GM19023 (cell line): ENCODE measurements around the gene HLCS.

ENCODE experiments used
- ATAC-seq: cut with Tn5 transposase; IDR thresholded peaks from one replicate; pipeline ENCODE4 v1.9.1; 2021; ENCODE audit warnings: mild to moderate bottlenecking, moderate library complexity; ENCODE audit not compliant: unreplicated experiment

HLCS gene

GRCh38 chr21:36728371-36729111 is 237.9 kb downstream of the HLCS start:
- no peak for ATAC-seq

GRCh38 chr21:36727866-36728265 is 238.6 kb downstream of the HLCS start:
- ATAC-seq: no peak

GRCh38 chr21:36725793-36726386 is 240.6 kb downstream of the HLCS start:
- no peak for ATAC-seq

- ATAC-seq: no peak
Measured at GRCh38 chr21:36724660-36725059, 241.8 kb downstream of the HLCS start.

- ATAC-seq: no peak
Measured at GRCh38 chr21:36723371-36723881, 243.0 kb downstream of the HLCS start.

- ATAC-seq: no peak
Measured at GRCh38 chr21:36722370-36723368, 243.8 kb downstream of the HLCS start.

GRCh38 chr21:36721817-36722216 is 244.7 kb downstream of the HLCS start:
- ATAC-seq: no peak

GRCh38 chr21:36719614-36720013 is 246.9 kb downstream of the HLCS start:
- no peak for ATAC-seq

- no peak for ATAC-seq
Measured at GRCh38 chr21:36718951-36719501, 247.4 kb downstream of the HLCS start.

GRCh38 chr21:36717976-36718375 is 248.5 kb downstream of the HLCS start:
- ATAC-seq: no peak

- no peak for ATAC-seq
Measured at GRCh38 chr21:36716836-36717235, 249.6 kb downstream of the HLCS start.

- no peak for ATAC-seq
Measured at GRCh38 chr21:36716387-36716786, 250.1 kb downstream of the HLCS start.

- ATAC-seq: no peak
Measured at GRCh38 chr21:36713746-36714145, 252.7 kb downstream of the HLCS start.

GRCh38 chr21:36710729-36711048 is 255.8 kb downstream of the HLCS start:
- ATAC-seq: no peak

- ATAC-seq: no peak
Measured at GRCh38 chr21:36709868-36710728, 256.4 kb downstream of the HLCS start.

GRCh38 chr21:36709030-36709867 is 257.2 kb downstream of the HLCS start:
- ATAC-seq: no peak

GRCh38 chr21:36708286-36709029 is 258.0 kb downstream of the HLCS start:
- no peak for ATAC-seq

GRCh38 chr21:36707763-36708285 is 258.6 kb downstream of the HLCS start:
- no peak for ATAC-seq
